Iris pigment epithelial cell (primary cell): ENCODE results near the gene NCAPD3.
A peak's percentile ranks its signal among the peaks of the same experiment; 100 is the strongest.

ENCODE experiments used
- DNase-seq: peaks from one replicate; pipeline ENCODE4 v3.0.0-alpha.2; 2011; ENCODE audit warnings: low read depth

The NCAPD3 gene

DNA sequence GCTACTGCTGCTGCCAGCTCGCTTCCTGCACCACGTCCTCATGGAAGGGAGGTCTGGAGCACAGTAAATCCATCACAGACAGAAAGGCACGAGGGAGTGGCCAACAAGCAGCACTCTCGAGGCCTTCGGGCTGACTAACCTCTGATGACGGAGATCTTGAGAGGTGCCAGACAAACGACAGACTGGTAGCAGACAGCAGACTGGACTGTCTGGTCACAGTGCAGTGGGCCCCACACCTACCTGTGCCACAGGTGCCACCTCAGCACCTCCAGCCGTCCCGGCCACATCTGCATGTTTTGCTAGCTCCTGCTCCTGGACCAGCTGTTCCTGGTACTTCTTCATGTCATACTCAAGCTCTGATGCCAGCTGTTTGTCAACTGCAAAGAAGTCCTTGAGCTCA, 64.1 kb downstream of the NCAPD3 start:
- DNase-seq: no peak

DNA sequence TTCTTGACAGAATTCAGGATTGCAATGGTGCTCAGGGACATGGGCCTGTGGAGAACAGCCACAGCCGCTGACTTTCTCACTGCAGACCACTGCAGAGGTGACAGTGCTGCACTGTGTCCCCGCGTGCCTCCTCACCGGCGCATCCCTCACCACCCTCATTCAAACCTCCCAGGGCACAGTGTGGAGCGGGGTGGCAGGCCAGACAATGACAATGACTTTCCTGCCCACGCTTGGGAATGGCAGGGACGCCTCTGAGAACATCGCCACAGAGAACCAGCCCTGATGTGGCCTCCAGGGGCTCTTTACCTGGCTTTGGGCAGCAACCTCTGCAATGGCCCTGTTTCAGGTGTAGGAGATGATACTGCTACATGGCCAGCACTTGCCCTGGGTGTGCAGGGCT, 65.7 kb downstream of the NCAPD3 start:
- DNase-seq: no peak

DNA sequence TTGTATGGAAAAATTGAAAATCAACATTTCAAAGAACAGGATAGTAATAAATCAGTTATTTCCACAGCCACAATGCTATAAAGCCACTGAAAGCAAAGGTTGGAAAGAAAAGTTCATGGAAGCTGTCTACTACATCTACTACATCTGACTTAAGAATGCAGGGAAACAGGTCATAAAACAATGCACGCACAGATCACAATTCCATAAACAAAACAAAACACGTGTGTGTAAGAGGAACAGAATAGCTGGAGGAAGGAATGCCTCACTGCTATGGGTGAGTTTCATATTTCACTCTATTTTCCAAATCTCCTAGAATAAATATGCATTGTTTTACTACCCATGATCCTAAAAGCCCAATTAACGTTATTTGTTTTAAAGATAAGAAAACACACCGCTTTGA, 66.3 kb downstream of the NCAPD3 start:
- DNase-seq: no peak

DNA sequence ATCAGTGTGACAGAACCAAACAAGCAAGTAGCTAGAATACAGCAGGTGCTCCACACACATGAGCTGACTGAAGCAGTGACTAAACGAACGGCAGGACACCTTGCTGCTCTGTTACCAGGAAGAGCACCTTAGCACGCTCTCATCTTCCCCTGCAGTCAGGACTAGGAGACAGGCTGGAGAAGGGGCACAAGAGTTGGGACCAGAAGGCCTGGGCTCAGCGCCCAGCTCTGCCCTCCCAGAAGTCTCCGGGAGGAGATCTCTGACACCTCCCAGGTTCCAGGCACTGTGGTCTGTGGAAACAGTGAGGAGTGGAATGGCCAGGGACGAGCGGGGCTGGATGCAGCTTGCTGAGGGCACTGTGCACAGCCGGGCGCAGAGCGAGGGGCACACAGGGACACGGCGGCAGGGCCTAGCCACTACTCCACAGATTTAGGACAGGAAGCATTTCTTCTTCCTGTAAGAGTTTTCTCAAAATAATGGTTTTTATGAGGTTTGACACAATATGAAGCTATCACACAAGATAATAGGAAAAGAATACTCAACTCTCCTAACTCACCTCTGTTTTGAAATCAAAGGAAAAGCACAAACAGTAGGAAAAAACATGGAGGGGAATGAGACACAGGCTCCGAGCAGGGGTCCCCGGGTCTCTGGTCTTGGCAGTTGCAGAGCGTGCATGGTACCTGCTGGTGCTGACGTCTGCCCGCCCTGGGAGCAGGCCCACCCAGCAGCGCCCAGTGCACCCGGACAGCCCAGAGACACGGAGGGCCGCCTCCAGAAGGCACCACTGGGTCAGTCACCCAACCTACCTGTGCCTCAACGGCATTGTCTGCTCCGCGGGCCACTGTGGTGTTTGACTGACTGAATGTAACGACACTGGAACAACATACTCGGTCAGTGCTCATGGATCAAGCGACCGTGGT, 67.6 kb downstream of the NCAPD3 start:
- no peak for DNase-seq

DNA sequence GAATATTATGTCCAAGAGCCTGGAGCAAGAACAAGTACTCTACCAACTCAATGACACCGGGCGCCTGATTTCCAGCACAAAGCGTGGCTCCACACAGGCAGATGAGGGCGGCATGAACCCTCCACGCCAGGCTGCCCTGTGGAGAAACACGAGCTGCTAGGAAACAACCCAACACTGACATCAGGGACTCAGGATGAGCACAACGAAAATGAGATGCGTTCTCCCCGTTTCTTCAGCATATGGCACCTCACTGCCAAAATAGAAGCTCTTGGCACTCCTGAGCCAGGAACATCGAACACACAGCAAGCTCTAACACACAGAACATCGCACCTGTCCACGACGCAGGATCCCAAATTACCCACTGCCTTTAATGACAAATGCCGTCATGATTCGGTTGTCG, 68.3 kb downstream of the NCAPD3 start:
- DNase-seq: no peak

DNA sequence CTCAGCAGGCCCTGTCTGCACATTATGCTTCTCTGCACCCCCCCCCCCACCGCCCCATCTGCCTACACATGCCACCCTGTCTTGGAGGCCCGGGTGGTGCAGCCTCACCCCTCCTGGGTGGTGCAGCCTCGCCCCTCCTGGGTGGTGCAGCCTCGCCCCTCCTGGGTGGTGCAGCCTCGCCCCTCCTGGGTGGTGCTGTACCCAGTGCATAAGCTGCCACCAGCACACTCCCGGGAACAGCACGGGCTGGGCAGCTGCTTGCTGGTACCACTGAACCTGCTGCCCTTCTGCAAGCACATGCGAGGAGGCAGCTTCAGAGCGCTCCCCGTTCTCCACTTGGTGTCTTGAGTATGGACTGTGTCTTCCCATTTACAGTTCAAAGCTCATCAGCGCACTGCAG, 69.3 kb downstream of the NCAPD3 start:
- no peak for DNase-seq

DNA sequence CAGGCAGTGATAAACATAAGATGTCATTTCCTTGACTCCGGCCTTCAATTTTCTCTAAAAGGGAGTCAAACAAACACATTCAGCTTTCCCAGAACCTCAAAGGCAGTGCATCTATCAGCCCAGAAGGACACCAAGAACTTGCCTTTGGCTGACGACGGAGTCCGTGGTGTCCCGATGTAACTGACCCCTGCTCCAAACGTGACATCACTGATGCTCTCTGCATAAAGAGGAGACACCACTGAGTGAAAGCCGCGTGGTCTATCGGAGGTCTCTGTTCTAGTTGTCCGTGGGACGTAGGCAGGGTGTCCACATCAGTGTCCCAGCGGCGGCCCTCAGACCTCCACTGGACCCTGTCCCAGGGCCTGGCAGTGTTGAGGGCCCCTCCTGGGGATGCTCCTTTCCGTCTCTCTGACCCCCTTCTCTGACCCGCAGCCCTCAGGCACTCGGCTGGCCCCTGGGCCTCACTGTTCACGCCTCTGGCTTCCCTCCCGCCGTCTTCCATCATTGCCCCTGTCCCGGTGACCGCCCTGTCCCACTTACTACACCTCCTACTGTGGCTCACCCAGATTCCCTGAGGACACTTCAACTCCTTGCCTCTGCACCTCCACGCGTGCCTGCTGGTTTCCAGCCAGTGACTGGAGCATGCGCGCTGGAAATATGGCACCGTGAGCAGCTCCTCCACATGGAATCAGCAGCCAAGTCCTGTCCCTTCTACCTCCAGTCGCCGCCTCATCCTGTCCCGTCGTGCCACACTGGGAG, 70.4 kb downstream of the NCAPD3 start:
- no peak for DNase-seq

DNA sequence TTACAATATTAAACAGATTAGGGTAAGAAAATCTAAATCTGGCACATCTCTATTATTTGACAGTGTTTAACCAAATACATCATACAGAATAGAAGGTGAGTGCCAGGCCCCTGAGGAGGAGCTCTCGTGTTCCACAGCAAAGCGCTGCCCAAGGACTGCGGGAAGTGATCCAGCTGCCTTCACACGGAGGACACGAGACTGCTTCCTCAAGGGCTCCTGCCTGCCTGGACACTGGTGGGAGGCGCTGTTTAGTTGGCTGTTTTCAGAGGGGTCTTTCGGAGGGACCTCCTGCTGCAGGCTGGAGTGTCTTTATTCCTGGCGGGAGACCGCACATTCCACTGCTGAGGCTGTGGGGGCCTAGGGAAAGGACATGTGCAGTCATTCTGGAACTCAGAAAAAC, 71.1 kb downstream of the NCAPD3 start:
- DNase-seq: no peak

DNA sequence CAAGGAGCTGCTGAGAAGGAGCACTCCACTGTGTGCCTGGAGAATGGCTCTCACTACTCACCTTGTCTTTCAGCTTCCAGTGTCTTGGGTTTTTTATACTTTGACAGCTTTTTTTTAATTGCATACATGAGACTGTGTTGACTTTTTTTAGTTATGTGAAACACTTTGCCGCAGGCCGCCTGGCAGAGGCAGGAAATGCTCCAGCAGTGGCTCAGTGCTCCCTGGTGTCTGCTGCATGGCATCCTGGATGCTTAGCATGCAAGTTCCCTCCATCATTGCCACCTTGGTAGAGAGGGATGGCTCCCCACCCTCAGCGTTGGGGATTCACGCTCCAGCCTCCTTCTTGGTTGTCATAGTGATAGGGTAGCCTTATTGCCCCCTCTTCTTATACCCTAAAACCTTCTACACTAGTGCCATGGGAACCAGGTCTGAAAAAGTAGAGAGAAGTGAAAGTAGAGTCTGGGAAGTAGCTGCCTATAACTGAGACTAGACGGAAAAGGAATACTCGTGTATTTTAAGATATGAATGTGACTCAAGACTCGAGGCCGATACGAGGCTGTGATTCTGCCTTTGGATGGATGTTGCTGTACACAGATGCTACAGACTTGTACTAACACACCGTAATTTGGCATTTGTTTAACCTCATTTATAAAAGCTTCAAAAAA, 72.6 kb downstream of the NCAPD3 start:
- no peak for DNase-seq

DNA sequence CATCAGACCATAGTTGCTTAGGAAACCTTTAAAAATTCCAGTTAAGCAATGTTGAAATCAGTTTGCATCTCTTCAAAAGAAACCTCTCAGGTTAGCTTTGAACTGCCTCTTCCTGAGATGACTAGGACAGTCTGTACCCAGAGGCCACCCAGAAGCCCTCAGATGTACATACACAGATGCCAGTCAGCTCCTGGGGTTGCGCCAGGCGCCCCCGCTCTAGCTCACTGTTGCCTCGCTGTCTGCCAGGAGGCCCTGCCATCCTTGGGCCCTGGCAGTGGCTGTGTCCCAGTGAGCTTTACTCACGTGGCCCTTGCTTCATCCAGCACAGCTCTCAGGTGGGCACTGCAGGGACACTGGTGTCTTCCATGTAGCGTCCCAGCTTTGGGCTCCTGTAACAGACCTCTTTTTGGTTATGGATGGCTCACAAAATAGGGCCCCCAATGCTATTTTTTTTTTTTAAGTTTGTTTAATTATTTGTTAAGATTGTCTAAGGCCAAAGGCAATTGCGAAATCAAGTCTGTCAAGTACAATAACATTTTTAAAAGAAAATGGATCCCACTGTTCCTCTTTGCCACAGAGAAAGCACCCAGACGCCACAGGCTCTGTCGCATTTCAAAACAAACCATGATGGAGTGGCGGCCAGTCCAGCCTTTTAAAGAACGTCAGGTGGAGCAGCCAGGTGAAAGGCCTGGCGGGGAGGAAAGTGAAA, 73.4 kb downstream of the NCAPD3 start:
- DNase-seq: peak; percentile 36

DNA sequence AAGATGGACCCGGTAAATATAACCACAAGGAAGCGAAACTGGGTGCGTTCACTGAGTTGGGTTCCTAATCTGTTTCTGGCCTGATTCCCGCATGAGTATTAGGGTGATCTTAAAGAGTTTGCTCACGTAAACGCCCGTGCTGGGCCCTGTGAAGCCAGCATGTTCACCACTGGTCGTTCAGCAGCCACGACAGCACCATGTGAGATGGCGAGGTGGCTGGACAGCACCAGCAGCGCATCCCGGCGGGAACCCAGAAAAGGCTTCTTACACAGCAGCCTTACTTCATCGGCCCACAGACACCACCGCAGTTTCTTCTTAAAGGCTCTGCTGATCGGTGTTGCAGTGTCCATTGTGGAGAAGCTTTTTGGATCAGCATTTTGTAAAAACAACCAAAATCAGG, 74.4 kb downstream of the NCAPD3 start:
- DNase-seq: no peak

DNA sequence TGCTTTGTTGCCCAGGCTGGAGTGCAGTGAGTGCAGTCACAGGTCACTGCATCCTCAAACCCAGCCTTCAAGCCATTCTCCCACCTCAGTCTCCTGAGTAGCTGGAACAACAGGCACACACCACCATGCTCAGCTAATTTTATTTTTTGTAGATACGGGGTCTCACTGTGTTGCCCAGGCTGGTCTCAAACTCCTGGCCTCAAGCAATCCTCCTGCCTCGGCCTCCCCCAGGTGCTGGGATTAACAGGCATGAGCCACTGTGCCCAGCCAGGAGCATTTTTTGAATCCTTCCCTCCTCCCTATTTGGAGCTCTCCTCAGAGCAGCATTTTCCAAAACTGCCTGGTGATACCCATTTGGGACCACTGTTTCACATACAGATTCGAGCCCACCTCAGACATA, 77.2 kb downstream of the NCAPD3 start:
- DNase-seq: no peak

DNA sequence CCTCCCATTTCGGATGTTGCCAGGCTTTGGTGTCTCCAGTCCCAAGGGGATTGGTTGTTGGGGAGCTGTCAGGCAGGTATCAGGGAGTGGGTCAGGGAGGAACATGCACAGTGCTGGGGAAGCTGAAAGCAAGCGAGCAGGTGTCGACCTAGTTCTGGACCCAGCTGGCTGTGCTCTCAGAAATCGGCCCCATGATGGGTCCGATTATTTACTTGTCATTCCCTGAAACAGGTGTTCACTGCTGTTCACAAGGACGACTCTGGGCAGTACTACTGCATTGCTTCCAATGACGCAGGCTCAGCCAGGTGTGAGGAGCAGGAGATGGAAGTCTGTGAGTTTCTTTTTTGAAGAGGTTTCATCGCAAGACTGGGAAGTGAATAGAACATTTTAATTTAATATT, 78.1 kb downstream of the NCAPD3 start:
- DNase-seq: no peak

DNA sequence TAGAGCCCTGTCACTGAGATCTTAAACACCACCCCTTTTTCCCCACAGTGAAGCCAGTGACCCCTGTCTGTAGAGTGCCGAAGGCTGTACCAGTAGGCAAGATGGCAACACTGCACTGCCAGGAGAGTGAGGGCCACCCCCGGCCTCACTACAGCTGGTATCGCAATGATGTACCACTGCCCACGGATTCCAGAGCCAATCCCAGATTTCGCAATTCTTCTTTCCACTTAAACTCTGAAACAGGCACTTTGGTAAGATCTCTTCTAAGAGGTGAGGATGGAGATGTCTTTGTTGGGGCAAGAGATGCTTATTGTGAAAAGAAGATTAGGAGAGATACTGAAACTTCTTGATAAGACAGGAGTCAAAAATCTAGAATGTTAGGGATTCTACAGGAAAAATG, 79.0 kb downstream of the NCAPD3 start:
- no peak for DNase-seq

DNA sequence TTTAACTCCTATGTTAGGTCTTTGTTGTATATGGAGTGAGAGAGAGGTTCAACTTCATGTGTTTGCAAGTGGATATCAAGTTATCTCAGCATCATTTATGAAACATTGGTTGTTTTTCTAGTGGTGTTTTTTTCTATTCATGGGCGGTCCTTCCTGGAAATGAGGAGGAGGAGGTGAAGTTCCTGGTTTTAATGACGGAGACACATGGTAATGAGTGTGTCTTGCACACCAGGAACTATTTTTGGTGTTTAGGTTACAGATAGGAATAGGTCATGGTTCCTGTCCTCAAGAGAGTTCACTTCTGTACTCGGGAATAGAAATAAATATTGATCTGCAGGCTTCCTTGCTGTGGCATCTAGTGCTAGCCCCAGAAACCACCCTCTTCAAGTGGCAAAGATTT, 80.0 kb downstream of the NCAPD3 start:
- DNase-seq: no peak

DNA sequence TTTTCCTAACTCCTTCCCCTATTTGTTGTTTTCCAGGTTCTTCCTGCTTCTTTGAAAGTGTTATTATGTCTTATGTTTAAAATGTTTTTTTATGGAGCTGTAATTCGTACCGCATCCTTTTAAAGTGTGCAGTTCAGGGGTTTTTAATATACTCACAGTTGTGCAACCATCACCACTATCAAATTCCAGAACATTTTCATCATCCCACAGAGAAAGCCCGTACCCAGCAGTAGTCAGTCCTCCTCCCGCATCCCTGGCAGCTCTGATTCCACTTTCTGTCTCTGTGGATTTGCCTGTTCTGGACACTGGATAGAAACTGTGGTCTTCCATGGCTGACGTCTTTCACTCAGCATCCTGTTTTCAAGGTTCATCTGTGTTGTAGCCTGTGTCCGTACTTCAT, 81.2 kb downstream of the NCAPD3 start:
- DNase-seq: peak; percentile 53

DNA sequence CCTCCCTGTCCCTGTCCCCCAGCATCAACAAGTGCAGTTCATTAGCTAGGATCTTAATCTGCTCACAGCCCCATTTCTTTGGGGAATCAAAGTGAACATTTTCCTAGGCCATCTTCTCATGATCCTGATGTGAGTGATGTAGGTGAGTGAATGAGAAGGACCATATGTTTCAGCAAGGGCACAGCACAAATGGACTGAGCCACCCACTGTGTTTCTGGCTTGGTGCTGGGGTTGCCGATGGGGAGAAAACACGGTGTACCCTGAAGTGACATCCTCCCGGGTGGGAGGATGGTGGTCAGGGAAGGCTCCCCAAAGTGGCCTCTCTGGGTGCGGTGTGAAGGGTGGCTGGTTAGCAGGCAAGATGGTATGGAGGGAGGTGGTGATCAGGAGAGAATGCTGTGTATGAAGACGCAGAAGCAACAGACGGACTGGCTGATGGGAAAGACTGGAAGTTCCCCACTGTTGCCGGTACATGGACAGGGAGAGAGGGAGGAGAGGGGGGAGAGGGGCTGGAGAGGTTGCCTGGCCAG, 82.7 kb downstream of the NCAPD3 start:
- DNase-seq: no peak

DNA sequence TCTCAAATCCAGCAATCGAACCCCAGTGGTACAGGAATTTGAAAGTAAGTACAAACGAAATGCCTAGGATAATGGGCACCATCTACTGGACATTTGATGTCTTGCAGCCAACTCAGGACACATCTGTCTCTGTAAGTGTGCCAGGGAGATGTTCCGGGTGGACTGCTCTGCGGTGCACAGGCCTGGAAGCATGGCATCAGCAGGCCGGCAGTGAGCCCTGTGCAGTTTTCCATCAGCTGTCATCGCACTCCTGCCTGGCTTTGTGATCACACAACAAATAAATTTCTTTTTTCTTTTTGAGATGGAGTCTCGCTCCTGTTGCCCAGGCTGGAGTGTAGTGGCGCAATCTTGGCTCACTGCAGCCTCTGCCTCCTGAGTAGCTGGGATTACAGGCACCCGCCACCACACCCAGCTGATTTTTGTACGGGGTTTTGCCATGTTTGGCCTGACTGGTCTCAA, 83.9 kb downstream of the NCAPD3 start:
- peak; percentile 79 for DNase-seq

DNA sequence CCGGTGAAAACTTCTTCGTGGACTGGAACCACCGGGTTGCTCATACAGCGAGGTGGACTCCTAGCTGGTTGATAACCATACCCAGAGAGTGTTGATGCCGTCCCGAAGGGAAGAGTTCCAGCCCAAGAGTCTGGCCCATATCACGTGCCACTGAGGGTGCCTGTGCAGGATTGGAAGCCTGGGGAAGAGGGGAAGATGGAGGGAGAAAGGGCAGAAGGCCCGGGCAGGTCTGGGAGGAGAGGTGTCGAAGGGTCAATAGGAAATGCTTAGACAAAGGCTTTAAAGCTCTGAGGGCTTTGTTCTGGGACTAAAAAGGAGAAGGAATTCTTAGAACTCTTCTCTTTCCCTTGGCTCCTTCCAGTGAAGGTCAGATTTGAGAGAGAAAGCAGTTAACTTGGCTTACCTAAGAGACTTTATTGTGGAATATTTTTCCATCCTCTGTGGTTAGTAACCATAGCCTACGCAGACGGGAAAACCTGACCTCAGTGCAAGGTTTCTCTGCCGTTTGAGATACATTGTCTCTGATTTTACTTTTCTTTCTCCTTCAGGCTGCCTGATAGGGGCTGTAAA, 84.4 kb downstream of the NCAPD3 start:
- no peak for DNase-seq

DNA sequence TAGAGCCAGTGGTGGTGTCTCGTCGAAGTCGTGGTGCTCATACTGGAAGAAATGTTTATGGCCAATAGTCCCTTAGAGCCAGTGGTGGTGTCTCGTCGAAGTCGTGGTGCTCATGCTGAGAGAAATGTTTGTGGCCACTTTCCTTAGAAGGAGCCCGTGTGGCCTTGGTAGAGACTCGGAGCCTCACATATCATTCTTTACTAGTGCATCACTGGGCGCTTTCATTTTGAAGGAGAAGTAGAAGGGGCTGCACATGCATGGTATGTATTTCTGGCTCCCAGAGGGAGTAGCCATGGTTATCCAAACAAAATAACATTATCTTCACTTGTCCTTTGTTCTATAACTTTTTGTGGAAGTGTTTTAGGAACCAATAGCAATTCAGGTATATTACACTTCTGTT, 85.4 kb downstream of the NCAPD3 start:
- DNase-seq: no peak

DNA sequence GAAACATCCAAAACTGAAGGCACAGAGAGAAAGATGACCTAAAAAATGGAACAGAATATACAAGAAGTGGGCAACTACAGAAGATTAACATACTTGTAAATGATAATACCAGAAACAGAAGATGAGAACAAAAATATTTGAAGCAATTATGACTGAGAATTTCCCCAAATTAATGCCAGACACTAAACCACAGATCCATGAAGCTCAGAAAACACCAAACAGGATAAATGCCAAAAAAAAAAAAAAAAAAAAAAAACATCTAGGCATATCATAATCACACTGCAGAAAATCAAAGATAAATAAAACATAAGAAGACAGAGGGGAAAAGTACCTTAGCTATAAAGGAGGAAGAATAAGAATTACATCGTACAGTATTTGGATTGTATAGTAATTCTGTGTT, 89.6 kb downstream of the NCAPD3 start:
- DNase-seq: no peak

DNA sequence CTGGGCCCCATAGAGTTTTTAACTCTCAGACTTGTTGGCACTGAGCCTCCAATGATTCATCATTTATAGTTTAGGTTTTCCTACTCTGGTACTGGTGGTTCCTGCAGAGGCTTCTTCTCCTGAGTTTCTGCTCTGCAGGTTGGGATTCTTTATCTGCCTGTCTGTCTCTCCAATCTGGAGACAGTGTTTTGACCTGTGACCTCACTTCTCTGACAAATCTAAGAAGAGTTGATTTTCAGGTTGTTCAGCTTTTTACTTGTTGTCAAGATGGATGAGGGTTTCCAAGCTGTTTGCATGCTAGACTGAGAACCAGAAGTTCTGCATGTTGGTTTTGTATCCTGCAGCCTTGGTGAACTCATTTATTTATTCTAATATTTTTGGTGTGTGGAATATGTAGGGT, 91.0 kb downstream of the NCAPD3 start:
- DNase-seq: peak; percentile 33
